RWPE1 (cell line): ENCODE results near the gene MAGI1.

Experiments used
- CTCF ChIA-PET: fragments of 350-600 bp; sonication (Branson Sonifier 250); formaldehyde crosslinking; extraction: SDS; loops from one replicate; lab custom pipeline; 2021; lab: Yijun Ruan, JAX
- POLR2A ChIA-PET: fragments of 400-600 bp; formaldehyde crosslinking; extraction: SDS; loops from one replicate; lab custom pipeline; 2020; ENCODE audit warnings: antibody characterized with exemption; ENCODE audit not compliant: low non-redundant PET; lab: Yijun Ruan, JAX
- DNase-seq: peaks from one replicate; pipeline ENCODE4 v3.0.0; 2012; ENCODE audit warnings: low spot score
- H3K27ac ChIP-seq: fragments of 450-650 bp; 2 replicates; pipeline ENCODE4 v1.5.1; 2017
- CTCF ChIP-seq: fragments of 450-650 bp; conservative IDR thresholded peaks from 2 replicates; pipeline ENCODE4 v1.5.1; 2017; ENCODE audit warnings: low read depth, mild to moderate bottlenecking

MAGI1 gene

GRCh38 chr3:65886391-65886790 is 152.3 kb downstream of the MAGI1 start:
- POLR2A ChIA-PET: no interaction called here
- H3K27ac ChIP-seq: no peak overlapping the region
- CTCF ChIA-PET: no interaction called here
- no peak for DNase-seq
- TF ChIP-seq CTCF: no peak

GRCh38 chr3:65884071-65884470 is 154.6 kb downstream of the MAGI1 start:
- no peak for DNase-seq
- ChIA-PET POLR2A (no interaction called here), CTCF (no interaction called here)
- TF ChIP-seq CTCF: no peak
- no peak overlapping the region for H3K27ac ChIP-seq

DNA sequence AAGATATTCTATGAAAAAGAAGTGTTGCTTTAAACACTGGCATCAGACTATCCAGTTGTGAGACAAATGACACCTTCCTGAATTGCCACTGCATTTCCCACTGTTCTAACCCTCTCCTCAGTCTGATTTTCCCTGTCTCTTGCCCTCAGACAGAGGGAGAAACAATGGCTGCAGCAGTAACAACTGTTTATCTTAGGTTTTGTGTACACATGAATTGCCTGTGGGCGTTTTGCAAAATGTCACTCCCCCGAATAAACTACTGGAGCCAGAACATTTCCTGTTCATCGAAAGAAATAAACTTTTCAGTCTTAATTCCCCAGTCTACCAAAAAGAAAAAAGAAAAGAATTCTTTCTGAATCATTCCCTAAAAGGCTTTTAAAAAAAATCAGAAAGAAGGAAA is 155.1 kb downstream of the MAGI1 start:
- DNase-seq: no peak
- POLR2A ChIA-PET: no interaction called here

GRCh38 chr3:65880350-65880749 is 158.4 kb downstream of the MAGI1 start:
- DNase-seq: no peak
- TF ChIP-seq CTCF: no peak
- ChIA-PET CTCF (no interaction called here), POLR2A (no interaction called here)
- no peak overlapping the region for H3K27ac ChIP-seq

More for the DNA sequence above, 155.1 kb downstream of the MAGI1 start:
- CTCF ChIA-PET: no interaction called here
- TF ChIP-seq CTCF: no peak
- no peak overlapping the region for H3K27ac ChIP-seq

GRCh38 chr3:65879372-65879771 is 159.3 kb downstream of the MAGI1 start:
- CTCF ChIA-PET: no interaction called here
- DNase-seq: no peak
- H3K27ac ChIP-seq: no peak overlapping the region
- POLR2A ChIA-PET: no interaction called here
- TF ChIP-seq CTCF: no peak

- no peak for DNase-seq
- H3K27ac ChIP-seq: no peak overlapping the region
- CTCF ChIA-PET: no interaction called here
- POLR2A ChIA-PET: no interaction called here
- TF ChIP-seq CTCF: no peak
Observed at GRCh38 chr3:65878831-65879230, 159.9 kb downstream of the MAGI1 start.

- TF ChIP-seq CTCF: no peak
- ChIA-PET POLR2A (no interaction called here), CTCF (no interaction called here)
- DNase-seq: no peak
- no peak overlapping the region for H3K27ac ChIP-seq
Observed at GRCh38 chr3:65877160-65877559, 161.6 kb downstream of the MAGI1 start.
